Midbrain (tissue), 1 donor: ENCODE results near the gene COQ8A.

Source experiments
- DNase-seq: peaks from one replicate; lab custom pipeline; 2025; lab: John Stamatoyannopoulos, UW

COQ8A gene

GRCh38 chr1:226940029-226940805 lies at the start of gene COQ8A:
Gene COQ8A (plus strand): TSS chr1:226940294. CDS start chr1:226961386, 21,092 bp downstream.
- peak; percentile 99 for DNase-seq

- no peak for DNase-seq
Measured at GRCh38 chr1:226890331-226891108, 49.6 kb upstream of the COQ8A start.

- DNase-seq, result no peak
Measured at GRCh38 chr1:226891346-226891745, 48.7 kb upstream of the COQ8A start.

GRCh38 chr1:226891846-226892523 lies 48.1 kb upstream of the COQ8A start:
- DNase-seq, result no peak

- DNase-seq, result no peak
Measured at GRCh38 chr1:226892524-226892875, 47.6 kb upstream of the COQ8A start.

- DNase-seq, result no peak
Measured at GRCh38 chr1:226893936-226894335, 46.2 kb upstream of the COQ8A start.

- DNase-seq, result no peak
Measured at GRCh38 chr1:226894826-226895225, 45.3 kb upstream of the COQ8A start.

- no peak for DNase-seq
Measured at GRCh38 chr1:226895644-226896043, 44.5 kb upstream of the COQ8A start.

GRCh38 chr1:226898246-226898645 lies 41.8 kb upstream of the COQ8A start:
- DNase-seq, result no peak

- DNase-seq, result no peak
Measured at GRCh38 chr1:226901421-226901820, 38.7 kb upstream of the COQ8A start.

GRCh38 chr1:226902601-226903000 lies 37.5 kb upstream of the COQ8A start:
- no peak for DNase-seq

GRCh38 chr1:226903819-226904716 lies 36.0 kb upstream of the COQ8A start:
- DNase-seq, result no peak

GRCh38 chr1:226904772-226905171 lies 35.3 kb upstream of the COQ8A start:
- no peak for DNase-seq

- no peak for DNase-seq
Measured at GRCh38 chr1:226908419-226908818, 31.7 kb upstream of the COQ8A start.

GRCh38 chr1:226908913-226909312 lies 31.2 kb upstream of the COQ8A start:
- DNase-seq, result no peak

- DNase-seq, result peak; percentile 50
Measured at GRCh38 chr1:226912587-226913176, 27.4 kb upstream of the COQ8A start.

- no peak for DNase-seq
Measured at GRCh38 chr1:226915672-226915995, 24.5 kb upstream of the COQ8A start.

GRCh38 chr1:226916497-226916896 lies 23.6 kb upstream of the COQ8A start:
- DNase-seq, result no peak

GRCh38 chr1:226919587-226919986 lies 20.5 kb upstream of the COQ8A start:
- DNase-seq, result no peak

- no peak for DNase-seq
Measured at GRCh38 chr1:226919995-226920394, 20.1 kb upstream of the COQ8A start.

- DNase-seq, result no peak
Measured at GRCh38 chr1:226920446-226920894, 19.6 kb upstream of the COQ8A start.
